LNCAP (cell line): ENCODE measurements around the gene HES4.

Source experiments
- CTCF ChIP-seq: fragments of 450-650 bp; IDR thresholded peaks from 2 replicates; pipeline ENCODE4 v1.5.1; 2017; ENCODE audit warnings: mild to moderate bottlenecking

HES4 gene

GRCh38 chr1:964691-965525 lies 35.0 kb downstream of the HES4 start:
- no peak for TF ChIP-seq CTCF

GRCh38 chr1:963746-964525 lies 36.0 kb downstream of the HES4 start:
- no peak for TF ChIP-seq CTCF

- TF ChIP-seq CTCF, result no peak
Observed at GRCh38 chr1:963301-963651, 36.6 kb downstream of the HES4 start.

- no peak for TF ChIP-seq CTCF
Observed at GRCh38 chr1:962381-963300, 37.3 kb downstream of the HES4 start.

- TF ChIP-seq CTCF, result no peak
Observed at GRCh38 chr1:961132-961669, 38.7 kb downstream of the HES4 start.

- TF ChIP-seq CTCF, result no peak
Observed at GRCh38 chr1:960363-961131, 39.4 kb downstream of the HES4 start, which contains the start of gene KLHL17. KLHL17 (plus strand) TSS chr1:960584; CDS start chr1:960694, 110 bp downstream.
